HG02938 (cell line): ENCODE results near the gene SHC2.
"Not testable (repeated sequence)": the region's sequence is repeated elsewhere in the genome, so short reads cannot be mapped to it uniquely, and the experiment has no call there.

ENCODE experiments used
- ATAC-seq: cut with Tn5 transposase; IDR thresholded peaks from one replicate; pipeline ENCODE4 v1.9.1; 2021; ENCODE audit warnings: mild to moderate bottlenecking, moderate library complexity; ENCODE audit not compliant: unreplicated experiment

SHC2 gene

GRCh38 chr19:427675-428074, 33.2 kb downstream of the SHC2 start:
- ATAC-seq = not testable (repeated sequence)

GRCh38 chr19:426725-427445, 33.9 kb downstream of the SHC2 start:
- ATAC-seq = no peak

DNA sequence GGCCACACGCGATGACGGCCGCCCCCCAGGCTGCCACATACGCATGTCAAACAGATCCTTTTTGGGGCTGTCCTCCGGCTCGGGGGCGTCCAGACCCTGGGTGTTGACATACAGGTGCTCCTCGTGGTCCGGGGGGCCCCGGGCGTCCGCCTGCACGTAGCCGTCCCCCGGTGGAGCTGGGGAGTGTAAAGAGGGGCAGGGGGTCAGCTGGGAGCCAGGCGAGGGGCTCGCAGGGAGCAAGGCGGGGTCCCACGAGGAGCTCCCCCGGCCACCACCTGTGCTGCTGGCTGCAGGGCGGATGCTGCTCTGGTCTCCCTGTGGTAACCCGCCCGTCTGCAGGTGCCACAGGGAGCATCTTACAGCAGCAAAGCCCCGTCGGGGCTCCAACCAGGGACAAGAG, 35.8 kb downstream of the SHC2 start:
- ATAC-seq = no peak

DNA sequence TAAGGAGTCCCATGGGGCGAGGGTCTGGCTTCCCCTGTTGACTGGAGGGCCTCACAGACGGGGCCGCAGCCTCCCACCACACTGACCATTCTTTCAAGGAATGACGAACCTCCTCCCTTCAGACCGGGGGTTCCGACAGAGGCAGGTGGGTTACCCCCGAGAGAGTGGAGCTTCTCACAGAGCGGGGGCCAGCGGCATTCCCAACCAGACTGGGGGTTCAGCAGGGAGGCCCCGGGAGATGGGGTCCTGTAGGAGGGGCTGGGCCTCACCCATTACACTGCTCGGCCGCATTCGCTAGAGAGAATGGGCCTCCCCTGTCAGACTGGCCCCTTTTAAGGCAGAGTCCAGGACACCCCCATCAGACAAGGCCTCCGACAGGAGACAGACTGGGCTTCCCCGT, 36.3 kb downstream of the SHC2 start:
- ATAC-seq = no peak

GRCh38 chr19:423691-424466, 37.0 kb downstream of the SHC2 start:
- no peak for ATAC-seq

- ATAC-seq = not testable (repeated sequence)
Measured at GRCh38 chr19:422917-423226, 38.0 kb downstream of the SHC2 start.

DNA sequence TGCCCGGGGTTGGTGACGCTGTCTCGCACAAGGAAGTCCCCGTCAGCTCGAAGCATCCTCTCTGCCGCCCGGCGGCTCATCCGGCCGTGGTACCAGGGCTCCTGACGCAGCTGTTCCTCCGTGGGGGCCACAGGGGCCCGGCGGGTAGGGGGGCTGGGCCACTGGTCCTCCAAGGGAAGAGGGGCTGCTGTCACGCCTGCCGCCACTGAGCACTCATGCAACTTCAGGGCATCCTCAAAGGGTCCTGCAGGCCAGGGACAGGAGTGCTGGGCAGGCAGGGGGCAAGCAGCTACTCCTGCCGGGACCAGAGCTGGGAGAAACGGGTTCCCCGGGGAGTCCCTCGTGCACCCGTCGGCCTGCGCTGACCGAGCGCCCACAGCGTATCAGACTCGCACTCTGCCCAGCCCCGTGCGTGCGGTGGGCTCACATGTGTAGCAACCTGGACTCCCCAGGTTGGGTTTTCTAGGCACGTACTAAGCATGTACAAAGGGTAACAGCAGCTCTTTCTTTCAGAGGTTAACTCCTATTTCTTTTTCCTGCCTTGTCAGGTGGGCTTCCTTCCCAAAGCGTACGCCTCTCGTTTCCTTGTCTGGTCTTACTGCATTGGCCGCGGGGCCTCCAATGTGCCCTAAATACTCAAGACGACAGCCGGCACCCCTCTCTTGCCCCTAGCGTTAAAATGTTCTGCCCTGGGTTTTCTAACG, 38.5 kb downstream of the SHC2 start:
- no peak for ATAC-seq

GRCh38 chr19:419721-420515, 40.9 kb downstream of the SHC2 start:
- no peak for ATAC-seq

DNA sequence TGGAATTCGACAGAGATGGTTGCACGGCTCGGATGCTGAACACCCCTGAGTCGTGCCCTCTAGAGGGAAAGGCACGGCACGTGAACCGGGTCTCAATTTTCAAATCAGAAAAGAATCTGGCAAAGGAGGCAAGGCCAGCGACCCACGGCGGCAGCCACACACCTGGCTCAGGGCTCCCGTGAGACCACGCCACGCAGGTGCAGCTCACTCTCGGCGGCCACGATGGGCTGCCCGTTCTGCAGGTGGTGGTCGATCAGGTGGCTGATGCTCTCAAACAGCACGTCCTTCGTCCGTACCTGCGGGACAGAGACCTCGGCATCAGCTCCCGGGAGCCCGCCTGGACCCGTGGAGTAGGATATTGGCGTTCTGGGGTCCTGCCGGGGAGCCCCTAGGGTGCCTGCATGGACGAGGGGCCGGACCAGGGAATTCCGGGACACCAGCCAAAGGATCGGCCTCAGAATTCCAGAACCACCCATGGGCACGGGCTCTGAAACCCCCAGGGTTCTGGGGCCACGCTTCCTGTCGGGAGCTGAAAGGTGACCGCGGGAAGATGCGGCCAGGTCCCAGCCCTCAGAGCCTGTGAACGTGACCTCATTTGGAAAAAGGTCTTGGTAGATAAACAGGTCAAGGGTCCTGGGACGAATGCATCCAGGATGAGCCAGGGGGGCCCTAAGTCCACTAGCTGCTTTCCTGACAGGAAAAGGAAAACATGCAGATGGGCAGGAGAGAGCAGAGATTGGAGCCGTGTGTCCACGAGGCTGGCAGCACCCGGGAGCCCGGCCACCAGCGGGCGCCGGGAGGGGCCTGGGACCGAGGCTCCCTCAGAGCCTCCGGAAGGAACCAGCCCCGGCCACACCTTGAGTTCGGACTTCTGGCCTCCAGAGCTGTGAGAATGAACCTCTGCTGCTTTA, 41.8 kb downstream of the SHC2 start:
- ATAC-seq = no peak

- no peak for ATAC-seq
Measured at GRCh38 chr19:416416-416815, 44.4 kb downstream of the SHC2 start.

- no peak for ATAC-seq
Measured at GRCh38 chr19:415292-415691, 45.5 kb downstream of the SHC2 start.

- ATAC-seq = no peak
Measured at GRCh38 chr19:413756-414420, 46.9 kb downstream of the SHC2 start.

GRCh38 chr19:412356-413355, 48.2 kb downstream of the SHC2 start:
- ATAC-seq = no peak

DNA sequence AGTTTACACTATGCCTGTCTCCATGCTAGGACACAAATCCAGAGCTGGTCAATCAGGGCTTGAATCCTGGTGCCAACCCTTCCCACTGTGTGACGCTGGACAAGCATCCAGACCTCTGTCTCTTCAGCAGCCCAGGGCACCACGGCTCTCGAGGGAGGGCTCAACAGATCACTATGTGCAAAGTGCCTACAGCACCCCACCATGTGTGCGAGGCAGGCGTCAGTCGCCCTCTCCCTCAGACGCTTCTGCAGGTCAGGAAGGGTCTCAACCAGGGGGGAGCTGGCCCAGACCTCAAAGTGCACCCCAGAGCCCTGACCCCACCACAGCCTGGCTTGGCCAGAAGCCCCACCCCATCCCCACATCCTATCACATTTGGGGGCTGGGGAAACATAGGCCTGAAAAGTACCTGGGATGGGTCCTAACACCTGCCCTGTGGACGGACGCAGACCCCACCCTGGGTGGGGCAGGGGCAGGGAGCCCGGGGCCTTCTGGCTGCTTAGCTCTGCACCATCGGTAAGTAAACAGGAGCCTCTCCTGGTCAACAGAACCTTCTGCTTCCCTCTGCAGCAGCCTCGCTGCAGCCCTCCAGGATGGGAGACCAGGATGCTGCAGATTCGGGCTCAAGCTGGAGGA, 49.0 kb downstream of the SHC2 start:
- no peak for ATAC-seq

DNA sequence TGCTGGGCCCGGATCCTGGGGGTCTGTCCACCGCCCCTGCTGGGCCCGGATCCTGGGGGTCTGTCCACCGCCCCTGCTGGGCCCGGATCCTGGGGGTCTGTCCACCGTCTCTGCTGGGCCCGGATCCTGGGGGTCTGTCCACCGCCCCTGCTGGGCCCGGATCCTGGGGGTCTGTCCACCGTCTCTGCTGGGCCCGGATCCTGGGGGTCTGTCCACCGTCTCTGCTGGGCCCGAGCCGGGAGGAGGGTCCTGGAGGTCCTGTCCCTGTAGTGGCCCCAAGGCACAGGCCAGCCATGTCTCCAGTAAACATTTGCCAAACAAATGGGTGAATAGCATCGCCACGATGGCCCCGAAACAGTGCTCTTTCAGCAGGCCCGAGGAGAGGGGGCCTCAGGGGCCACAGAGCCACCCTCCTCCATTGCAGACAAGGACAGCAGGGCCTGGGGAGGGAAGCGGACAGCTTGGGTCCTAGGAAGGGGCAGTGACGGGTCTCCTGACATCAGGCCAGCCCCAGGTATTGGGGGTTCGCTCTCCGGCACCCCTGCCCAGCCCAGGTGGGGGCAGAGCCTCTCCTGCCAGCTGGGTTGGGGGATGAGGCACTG, 49.6 kb downstream of the SHC2 start:
- ATAC-seq = not testable (repeated sequence)

DNA sequence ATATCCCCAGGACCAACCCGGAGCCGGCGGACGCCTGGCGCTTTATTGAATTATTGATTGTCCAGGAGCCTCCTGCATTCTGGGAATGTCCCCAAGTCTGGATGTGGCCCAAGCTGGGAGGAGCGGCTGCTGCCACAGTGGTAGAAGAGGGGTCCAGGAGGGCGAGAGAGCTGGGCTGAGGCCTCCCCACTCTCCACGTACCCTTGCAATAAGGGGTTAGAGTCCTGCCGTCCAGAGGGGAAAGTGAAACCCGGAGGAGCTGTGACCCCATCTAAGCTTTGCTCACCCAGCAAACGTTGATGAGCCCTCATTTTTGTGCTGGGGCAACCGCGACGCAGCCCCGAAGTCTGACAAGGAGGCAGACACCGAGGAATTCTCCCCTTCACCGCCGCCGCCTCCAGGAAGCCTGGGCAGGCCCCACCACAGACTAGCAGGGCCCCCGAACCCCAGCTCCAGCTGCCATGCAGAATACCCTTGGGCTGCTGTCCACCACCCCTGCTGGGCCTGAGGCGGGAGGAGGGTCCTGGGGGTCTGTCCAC, 50.5 kb downstream of the SHC2 start:
- ATAC-seq = no peak

DNA sequence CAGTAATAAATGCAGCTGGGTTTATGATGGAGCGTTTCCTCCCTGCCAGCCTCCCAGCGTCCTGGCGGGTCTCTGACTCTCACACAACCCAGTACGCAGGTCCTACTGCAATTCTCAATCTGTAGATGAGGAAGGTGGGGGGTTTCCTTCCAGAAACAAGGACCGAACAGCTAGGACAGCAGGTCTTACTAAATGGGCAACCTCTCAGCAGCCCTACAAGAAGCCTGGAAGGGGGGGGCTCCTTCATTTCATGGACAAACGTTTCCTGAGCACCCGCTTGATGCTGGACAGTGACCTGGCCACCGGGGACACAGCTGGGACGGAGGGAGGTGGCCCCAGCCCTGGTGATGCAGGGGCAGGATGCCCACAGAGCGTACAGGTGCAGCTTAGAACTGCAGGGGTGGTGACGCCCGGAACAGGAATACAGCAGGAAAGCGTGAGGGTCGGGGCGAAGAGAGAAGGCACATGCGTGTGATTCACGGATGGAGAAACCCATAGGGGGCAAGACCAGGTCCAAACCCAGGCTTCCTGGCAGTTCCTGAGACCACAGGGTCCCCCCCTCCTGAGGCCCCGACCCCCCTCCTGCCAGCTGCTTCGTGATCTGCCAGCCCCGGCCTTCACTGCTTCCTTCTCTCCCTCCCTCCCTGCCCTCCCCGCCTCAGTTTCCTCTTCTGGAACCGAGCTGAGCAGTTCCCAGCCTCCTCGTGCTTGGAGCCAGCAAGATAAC, 51.2 kb downstream of the SHC2 start:
- no peak for ATAC-seq
